Suprapubic skin (tissue), 4 donors: ENCODE measurements around the gene UNC5B. TPM values are rescaled to one million over a fixed set of nuclear protein-coding genes. Genes with fewer than 3 reads are reported as not detected.
A peak's percentile ranks its signal among the peaks of the same experiment; 100 is the strongest.

Experiments
- DNase-seq, 2 donors: peaks; one replicate each; pipeline ENCODE4 v3.0.0-alpha.2; 2019; ENCODE audit warnings: low spot score in 2 of 2
- H3K27ac ChIP-seq: fragments of 200-600 bp; sonication (generic); one replicate; pipeline ENCODE4 v1.5.1; 2019
- H3K27me3 ChIP-seq: fragments of 200-600 bp; sonication (generic); one replicate; pipeline ENCODE4 v1.5.1; 2019
- H3K36me3 ChIP-seq: fragments of 200-600 bp; sonication (generic); one replicate; pipeline ENCODE4 v1.5.1; 2019
- H3K4me1 ChIP-seq: fragments of 200-600 bp; sonication (generic); one replicate; pipeline ENCODE4 v1.5.1; 2019
- H3K4me3 ChIP-seq: fragments of 200-600 bp; sonication (generic); one replicate; pipeline ENCODE4 v1.5.1; 2019; ENCODE audit warnings: mild to moderate bottlenecking
- H3K9me3 ChIP-seq: fragments of 200-600 bp; sonication (generic); one replicate; pipeline ENCODE4 v1.5.1; 2019
- CTCF ChIP-seq, 2 donors: fragments of 200-600 bp in 1 of 2; fragments of 450-650 bp in 1 of 2; sonication (generic) in 1 of 2; IDR thresholded peaks; one replicate each; pipeline ENCODE4 v1.5.1; 2016 to 2019; ENCODE audit warnings: antibody characterized with exemption in 2 of 2, mild to moderate bottlenecking in 1 of 2, moderate library complexity in 1 of 2
- EP300 ChIP-seq: sonication (generic); formaldehyde crosslinking; IDR thresholded peaks from one replicate; pipeline ENCODE4 v1.6.1; 2017; ENCODE audit warnings: antibody characterized with exemption
- POLR2A ChIP-seq, 2 donors: fragments of 450-650 bp; IDR thresholded peaks; one replicate each; pipeline ENCODE4 v1.6.1; 2017; ENCODE audit warnings: antibody characterized with exemption in 2 of 2, mild to moderate bottlenecking in 2 of 2, moderate library complexity in 2 of 2
- POLR2AphosphoS5 ChIP-seq, 3 donors: sonication (generic); formaldehyde crosslinking; IDR thresholded peaks; one replicate each; pipeline ENCODE4 v1.6.1; 2017; ENCODE audit warnings: antibody characterized with exemption in 3 of 3
- WGBS: methylation state at CpG from one replicate; pipeline ENCODE4 v1.1.5; 2018; 5-methylcytosine and 5-hydroxymethylcytosine counted together
- total RNA-seq, 4 donors: library from RNA; depleted of rRNA; stranded (reverse); fragments of >200 nt; gene quantifications; one replicate each; pipeline ENCODE4 v1.1.0, GENCODE V29; 2016

UNC5B gene
- total RNA-seq, 4 donors from 2014 or later = 7.2 to 45.7 (median 14.7) TPM

- peak; percentile 86 to 90 for DNase-seq
- 24% methylated on average over 19 of the region's 19 CpGs for WGBS
- TF ChIP-seq POLR2A (IDR thresholded peaks at IDR 0.05) (no peak), EP300 (no peak), POLR2AphosphoS5 (IDR thresholded peaks at IDR 0.05) (peak in 1 of 3 donors; percentile 51), CTCF (IDR thresholded peaks at IDR 0.05) (no peak)
- H3K27me3 ChIP-seq = no peaks in the 10 kb centered on the region
- peak overlapping the region; percentile 62 for H3K27ac ChIP-seq
- no peaks in the 10 kb centered on the region for H3K9me3 ChIP-seq
- no peaks in the 10 kb centered on the region for H3K36me3 ChIP-seq
- H3K4me1 ChIP-seq = peaks cover 28% of the 10 kb centered on the region
- H3K4me3 ChIP-seq = peak overlapping the region; percentile 6
These were observed 100.7 kb downstream of the UNC5B start for GRCh38 chr10:71312811-71313789.

- TF ChIP-seq POLR2A (IDR thresholded peaks at IDR 0.05) (no peak), CTCF (IDR thresholded peaks at IDR 0.05) (peak; percentile 32 to 90)
- H3K4me3 ChIP-seq = peak overlapping the region; percentile 11
- H3K9me3 ChIP-seq = no peaks in the 10 kb centered on the region
- no peak for DNase-seq
- H3K4me1 ChIP-seq = peaks cover 29% of the 10 kb centered on the region
- H3K36me3 ChIP-seq = no peaks in the 10 kb centered on the region
- peak overlapping the region; percentile 62 for H3K27ac ChIP-seq
- WGBS = 18% methylated on average over 8 of the region's 21 CpGs
- H3K27me3 ChIP-seq = no peaks in the 10 kb centered on the region
These were observed 101.8 kb downstream of the UNC5B start for GRCh38 chr10:71314028-71314693.

GRCh38 chr10:71314694-71315225, 102.4 kb downstream of the UNC5B start:
- no peak overlapping the region for H3K27ac ChIP-seq

GRCh38 chr10:71316056-71316785, 103.9 kb downstream of the UNC5B start:
- H3K4me3 ChIP-seq = no peak overlapping the region
- H3K27me3 ChIP-seq = no peaks in the 10 kb centered on the region
- peaks cover 37% of the 10 kb centered on the region for H3K4me1 ChIP-seq
- TF ChIP-seq POLR2A (IDR thresholded peaks at IDR 0.05) = no peak
- no peak for TF ChIP-seq POLR2AphosphoS5 (IDR thresholded peaks at IDR 0.05)
- TF ChIP-seq CTCF (IDR thresholded peaks at IDR 0.05) = no peak
- no peak for TF ChIP-seq EP300
- H3K9me3 ChIP-seq = no peaks in the 10 kb centered on the region
- no peak for DNase-seq
- 79% methylated on average over 3 of the region's 3 CpGs for WGBS
- no peaks in the 10 kb centered on the region for H3K36me3 ChIP-seq
- H3K27ac ChIP-seq = no peak overlapping the region

More at GRCh38 chr10:71314694-71315225, 102.4 kb downstream of the UNC5B start:
- Histone ChIP-seq H3K4me3 (peak overlapping the region; percentile 11), H3K36me3 (no peaks in the 10 kb centered on the region), H3K9me3 (no peaks in the 10 kb centered on the region), H3K27me3 (no peaks in the 10 kb centered on the region), H3K4me1 (peaks cover 31% of the 10 kb centered on the region)
- TF ChIP-seq POLR2AphosphoS5 (IDR thresholded peaks at IDR 0.05) (no peak), EP300 (no peak), POLR2A (IDR thresholded peaks at IDR 0.05) (no peak), CTCF (IDR thresholded peaks at IDR 0.05) (no peak)
- no peak for DNase-seq
- 58% methylated on average over 10 of the region's 11 CpGs for WGBS
